Activated CD4-positive, alpha-beta T cell treated with anti-CD3 and anti-CD28 coated beads, Interleukin-10, Interleukin-2, amounts not matched to agents 100 ng/mL and 50 ng/mL, durations not matched to agents 16 hours and 8 hours (primary cell): ENCODE data around the gene GRM8.

Experiments used
- DNase-seq: peaks from one replicate; pipeline ENCODE4 v3.0.0-alpha.2; 2020

Gene GRM8

DNA sequence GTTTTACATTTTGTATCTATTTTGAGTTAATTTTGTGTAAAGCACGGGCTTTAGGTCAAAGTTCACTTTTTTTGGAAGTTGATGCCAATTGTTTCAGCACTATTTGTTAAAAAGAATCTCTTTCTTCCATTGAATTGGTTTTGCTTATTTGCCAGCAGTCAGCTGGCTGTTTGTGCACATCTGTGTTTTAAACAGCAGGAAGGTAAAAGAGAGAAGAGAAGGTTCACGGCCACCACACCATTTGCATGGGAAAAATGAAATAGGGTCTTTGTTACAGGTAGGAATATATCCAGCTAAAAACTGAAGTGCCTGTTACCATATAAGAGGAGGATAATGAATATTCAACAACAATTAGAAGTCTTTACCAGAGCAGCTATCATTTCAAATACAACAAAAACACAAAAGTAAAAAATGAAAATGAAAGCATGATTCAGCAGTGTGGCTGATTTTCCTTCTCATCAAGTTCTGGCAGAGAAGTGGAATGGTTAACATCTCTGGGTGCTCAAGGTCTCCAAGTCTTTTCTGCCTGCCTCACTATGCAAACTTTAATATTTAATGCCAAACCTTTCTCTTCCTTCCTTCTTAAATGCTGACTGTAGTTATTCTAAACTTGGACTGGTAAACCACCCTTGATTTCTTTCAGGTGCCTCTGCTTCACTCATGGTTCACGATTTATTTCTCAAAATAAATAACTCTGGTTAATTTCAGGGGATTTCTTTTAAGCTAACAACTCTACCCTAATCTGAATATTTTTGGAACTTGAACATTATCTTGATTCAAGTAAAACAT lies 841.5 kb downstream of the GRM8 start:
- no peak for DNase-seq

DNA sequence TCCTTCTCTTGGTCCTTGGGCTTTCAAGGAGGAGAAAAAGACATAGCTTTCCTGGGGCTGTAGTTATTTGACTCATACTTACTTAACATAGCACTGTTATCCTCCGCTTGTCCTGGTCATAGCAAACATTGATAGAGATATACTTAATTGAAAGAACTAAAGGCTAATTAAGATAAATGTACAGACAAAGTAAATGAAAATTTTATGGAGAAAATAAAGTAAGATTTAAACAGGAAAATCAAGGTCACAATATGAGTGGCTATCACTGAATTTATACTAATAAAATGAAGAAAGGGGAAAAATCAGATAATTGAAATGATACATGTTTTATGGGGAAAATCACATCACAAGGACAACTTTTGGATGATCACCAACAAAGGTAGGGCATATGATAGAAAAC lies 849.7 kb downstream of the GRM8 start:
- no peak for DNase-seq

DNA sequence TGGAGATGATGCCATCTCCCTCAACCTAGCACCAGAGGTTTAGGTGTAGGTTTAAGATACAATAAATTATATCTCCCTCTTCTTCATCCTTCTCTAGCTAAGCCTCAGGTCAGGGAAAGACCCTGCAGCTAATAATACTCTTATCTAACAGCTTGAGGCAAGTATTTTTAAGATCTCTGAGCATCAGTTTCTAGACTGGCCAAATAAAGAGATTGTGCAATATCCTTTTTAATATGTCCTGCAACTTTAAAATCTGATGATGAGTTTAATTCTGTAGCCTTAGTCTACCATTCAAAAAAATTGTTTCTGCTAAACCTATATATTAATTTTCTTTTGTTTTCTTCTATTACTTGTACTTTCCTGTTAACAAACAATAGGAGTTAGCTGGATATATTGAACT lies 850.8 kb downstream of the GRM8 start:
- DNase-seq, result no peak

DNA sequence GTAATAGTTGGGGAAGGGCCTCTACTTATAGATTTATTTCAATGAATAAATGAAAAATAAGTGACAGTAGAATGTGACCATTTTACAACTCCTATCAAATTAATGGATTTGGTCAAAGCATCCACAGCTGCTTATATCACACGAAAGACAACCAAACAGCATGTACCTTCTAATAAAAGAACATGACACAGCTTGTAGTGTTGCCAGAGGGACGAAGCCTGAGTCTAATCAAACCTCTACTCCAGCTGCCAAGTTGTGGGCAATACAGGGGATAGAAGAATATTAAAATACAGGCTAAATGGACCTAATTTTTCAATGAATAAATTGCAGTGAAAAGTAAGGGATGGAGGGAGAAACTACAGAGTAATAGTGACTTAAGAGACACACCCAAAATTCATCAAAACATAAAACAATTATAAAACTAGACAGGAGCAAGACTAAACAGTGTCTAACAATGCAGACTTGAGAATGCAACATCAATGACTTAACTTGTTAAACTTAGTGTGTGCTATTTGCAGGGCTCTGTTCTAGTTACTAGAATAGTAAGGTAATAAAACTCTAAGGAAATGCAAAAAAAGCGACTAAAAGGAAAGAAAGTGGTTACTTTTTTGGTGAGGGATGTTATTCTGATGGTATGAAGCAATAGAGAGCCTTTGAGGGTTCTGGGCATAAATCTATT lies 853.8 kb downstream of the GRM8 start:
- DNase-seq, result no peak

DNA sequence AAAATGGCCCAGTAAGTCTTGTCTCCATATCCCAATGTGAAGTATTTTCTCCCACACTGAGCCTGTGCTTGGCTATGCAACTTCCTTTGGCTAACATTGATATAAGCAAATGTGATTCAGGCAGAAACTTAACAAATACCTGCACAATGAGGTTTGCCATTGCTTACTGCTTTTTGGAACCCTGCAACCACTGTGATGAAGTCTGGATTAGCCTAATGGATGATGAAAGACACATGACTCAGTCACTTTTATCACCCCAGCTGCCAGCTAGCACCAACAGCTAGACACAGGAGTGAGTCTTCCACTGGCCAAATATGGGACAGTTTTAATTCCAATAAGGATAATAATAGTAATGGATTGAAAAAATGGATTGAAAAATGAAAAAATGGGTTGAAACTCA lies 854.5 kb downstream of the GRM8 start:
- no peak for DNase-seq

DNA sequence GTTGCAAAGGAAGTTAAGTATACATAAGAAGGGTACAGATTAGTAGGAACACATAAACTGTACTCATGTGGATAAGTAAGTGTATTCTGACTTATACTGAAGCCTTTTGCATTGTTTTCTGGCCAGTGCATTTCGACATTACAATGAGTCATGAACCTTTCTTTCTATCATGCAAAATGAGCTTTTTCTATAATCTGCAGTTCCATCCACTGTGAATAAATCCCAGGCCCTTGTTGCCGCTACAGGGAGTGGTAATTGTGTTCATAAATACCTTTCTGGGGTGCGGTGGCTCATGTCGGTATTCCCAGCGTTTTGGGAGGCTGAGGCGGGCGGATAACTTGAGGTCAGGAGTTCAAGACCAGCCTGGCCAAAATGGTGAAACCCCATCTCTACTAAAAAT lies 858.3 kb downstream of the GRM8 start:
- no peak for DNase-seq
